SU-DHL-6 (cell line): ENCODE results near the gene RASL10A.

Experiments used
- EZH2phosphoT487 ChIP-seq: fragments of 200-600 bp; sonication (generic), shearing (Covaris generic); conservative IDR thresholded peaks from 2 replicates; pipeline ENCODE4 v1.6.1; 2018; ENCODE audit warnings: mild to moderate bottlenecking, antibody characterized with exemption, low read length, moderate library complexity, mixed read lengths
- TF ChIP-seq, protein P1 (sequence below): fragments of 200-600 bp; sonication (generic); IDR thresholded peaks from one replicate; pipeline ENCODE4 v1.5.1; 2017; ENCODE audit warnings: antibody characterized with exemption, mild to moderate bottlenecking, low read length, moderate library complexity; ENCODE audit not compliant: insufficient read depth, poor library complexity, severe bottlenecking

DNA sequence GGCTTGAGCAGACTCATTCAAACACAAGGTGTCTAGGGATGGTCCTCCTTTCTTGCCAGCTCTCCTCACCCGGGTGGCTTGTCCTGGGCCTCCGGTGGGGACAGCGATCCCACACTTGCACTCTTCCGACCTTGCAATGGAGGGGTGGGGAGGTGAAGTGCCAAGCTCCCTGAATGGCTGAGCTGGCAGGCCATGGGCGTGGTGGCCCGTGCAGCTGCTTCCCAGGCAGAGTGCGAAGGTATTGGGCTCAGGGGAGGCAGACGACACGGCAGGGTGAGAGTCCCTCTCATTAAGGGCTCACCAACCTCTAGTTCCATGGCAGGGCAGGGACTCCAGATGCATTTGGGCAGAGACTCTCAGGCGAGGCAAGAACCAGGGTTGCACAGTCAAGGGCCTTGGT lies 11.0 kb upstream of the RASL10A start:
- TF ChIP-seq, protein P1, sequence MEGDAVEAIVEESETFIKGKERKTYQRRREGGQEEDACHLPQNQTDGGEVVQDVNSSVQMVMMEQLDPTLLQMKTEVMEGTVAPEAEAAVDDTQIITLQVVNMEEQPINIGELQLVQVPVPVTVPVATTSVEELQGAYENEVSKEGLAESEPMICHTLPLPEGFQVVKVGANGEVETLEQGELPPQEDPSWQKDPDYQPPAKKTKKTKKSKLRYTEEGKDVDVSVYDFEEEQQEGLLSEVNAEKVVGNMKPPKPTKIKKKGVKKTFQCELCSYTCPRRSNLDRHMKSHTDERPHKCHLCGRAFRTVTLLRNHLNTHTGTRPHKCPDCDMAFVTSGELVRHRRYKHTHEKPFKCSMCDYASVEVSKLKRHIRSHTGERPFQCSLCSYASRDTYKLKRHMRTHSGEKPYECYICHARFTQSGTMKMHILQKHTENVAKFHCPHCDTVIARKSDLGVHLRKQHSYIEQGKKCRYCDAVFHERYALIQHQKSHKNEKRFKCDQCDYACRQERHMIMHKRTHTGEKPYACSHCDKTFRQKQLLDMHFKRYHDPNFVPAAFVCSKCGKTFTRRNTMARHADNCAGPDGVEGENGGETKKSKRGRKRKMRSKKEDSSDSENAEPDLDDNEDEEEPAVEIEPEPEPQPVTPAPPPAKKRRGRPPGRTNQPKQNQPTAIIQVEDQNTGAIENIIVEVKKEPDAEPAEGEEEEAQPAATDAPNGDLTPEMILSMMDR, result no peak
- TF ChIP-seq EZH2phosphoT487, result no peak
